ENCODE results near the gene TBXAS1. TPM values are rescaled to one million over a fixed set of nuclear protein-coding genes. Genes with fewer than 3 reads are reported as not detected.

Gene TBXAS1
- total and polyA plus RNA-seq, 2 experiments from 2014 or later = 1.3 TPM; not detected in 1

DNA sequence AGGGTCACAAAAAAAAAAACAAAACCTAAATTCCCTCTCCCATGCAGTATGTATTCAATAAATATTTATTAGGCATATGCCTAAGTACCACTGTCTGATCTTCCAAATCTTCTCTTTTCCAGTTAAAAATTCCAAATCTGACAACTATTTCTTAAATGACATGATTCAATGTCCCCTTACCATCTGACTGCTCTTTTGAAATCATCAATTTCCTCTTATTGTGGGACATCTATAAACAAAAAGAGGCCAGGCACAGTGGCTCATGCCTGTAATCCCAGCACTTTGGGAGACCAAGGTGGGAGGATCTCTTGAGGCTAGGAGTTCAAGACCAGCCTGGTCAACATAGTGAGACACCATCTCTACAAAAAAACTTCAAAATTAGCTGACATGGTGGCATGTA, 103.5 kb downstream of the TBXAS1 start:
- Mint-ChIP-seq H3K27me3 (ENCODE audit: insufficient read depth, low read depth, poor library complexity) (peaks cover 1% of the 10 kb centered on the region), H3K4me1 (peaks cover 12% of the 10 kb centered on the region; the same call in 2 of the 3 replicates)
- TF ChIP-seq ZNF331 (CRISPR knock-in tag; IDR thresholded peaks at IDR 0.05; ENCODE audit: low read depth) (no peak), POLR2AphosphoS5 (IDR thresholded peaks at IDR 0.05; ENCODE audit: low read depth) (no peak), EZH2 (IDR thresholded peaks at IDR 0.05; ENCODE audit: low read depth, unreplicated experiment) (no peak), EZH2phosphoT487 (IDR thresholded peaks at IDR 0.05; ENCODE audit: unreplicated experiment) (no peak), NANOG (IDR thresholded peaks at IDR 0.05; ENCODE audit: borderline replicate concordance) (no peak), CREB1 (CRISPR knock-in tag; IDR thresholded peaks at IDR 0.05; ENCODE audit: low read depth) (no peak), STAT1 (IDR thresholded peaks at IDR 0.05; ENCODE audit: unreplicated experiment) (no peak)
- TF ChIP-seq, protein P1, sequence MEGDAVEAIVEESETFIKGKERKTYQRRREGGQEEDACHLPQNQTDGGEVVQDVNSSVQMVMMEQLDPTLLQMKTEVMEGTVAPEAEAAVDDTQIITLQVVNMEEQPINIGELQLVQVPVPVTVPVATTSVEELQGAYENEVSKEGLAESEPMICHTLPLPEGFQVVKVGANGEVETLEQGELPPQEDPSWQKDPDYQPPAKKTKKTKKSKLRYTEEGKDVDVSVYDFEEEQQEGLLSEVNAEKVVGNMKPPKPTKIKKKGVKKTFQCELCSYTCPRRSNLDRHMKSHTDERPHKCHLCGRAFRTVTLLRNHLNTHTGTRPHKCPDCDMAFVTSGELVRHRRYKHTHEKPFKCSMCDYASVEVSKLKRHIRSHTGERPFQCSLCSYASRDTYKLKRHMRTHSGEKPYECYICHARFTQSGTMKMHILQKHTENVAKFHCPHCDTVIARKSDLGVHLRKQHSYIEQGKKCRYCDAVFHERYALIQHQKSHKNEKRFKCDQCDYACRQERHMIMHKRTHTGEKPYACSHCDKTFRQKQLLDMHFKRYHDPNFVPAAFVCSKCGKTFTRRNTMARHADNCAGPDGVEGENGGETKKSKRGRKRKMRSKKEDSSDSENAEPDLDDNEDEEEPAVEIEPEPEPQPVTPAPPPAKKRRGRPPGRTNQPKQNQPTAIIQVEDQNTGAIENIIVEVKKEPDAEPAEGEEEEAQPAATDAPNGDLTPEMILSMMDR (conservative IDR thresholded peaks at IDR 0.05; ENCODE audit: low read depth in 2 of 2) = no peak
- TF ChIP-seq, protein P2, sequence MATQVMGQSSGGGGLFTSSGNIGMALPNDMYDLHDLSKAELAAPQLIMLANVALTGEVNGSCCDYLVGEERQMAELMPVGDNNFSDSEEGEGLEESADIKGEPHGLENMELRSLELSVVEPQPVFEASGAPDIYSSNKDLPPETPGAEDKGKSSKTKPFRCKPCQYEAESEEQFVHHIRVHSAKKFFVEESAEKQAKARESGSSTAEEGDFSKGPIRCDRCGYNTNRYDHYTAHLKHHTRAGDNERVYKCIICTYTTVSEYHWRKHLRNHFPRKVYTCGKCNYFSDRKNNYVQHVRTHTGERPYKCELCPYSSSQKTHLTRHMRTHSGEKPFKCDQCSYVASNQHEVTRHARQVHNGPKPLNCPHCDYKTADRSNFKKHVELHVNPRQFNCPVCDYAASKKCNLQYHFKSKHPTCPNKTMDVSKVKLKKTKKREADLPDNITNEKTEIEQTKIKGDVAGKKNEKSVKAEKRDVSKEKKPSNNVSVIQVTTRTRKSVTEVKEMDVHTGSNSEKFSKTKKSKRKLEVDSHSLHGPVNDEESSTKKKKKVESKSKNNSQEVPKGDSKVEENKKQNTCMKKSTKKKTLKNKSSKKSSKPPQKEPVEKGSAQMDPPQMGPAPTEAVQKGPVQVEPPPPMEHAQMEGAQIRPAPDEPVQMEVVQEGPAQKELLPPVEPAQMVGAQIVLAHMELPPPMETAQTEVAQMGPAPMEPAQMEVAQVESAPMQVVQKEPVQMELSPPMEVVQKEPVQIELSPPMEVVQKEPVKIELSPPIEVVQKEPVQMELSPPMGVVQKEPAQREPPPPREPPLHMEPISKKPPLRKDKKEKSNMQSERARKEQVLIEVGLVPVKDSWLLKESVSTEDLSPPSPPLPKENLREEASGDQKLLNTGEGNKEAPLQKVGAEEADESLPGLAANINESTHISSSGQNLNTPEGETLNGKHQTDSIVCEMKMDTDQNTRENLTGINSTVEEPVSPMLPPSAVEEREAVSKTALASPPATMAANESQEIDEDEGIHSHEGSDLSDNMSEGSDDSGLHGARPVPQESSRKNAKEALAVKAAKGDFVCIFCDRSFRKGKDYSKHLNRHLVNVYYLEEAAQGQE (IDR thresholded peaks at IDR 0.05; ENCODE audit: unreplicated experiment) = no peak
- TF ChIP-seq, protein P3, sequence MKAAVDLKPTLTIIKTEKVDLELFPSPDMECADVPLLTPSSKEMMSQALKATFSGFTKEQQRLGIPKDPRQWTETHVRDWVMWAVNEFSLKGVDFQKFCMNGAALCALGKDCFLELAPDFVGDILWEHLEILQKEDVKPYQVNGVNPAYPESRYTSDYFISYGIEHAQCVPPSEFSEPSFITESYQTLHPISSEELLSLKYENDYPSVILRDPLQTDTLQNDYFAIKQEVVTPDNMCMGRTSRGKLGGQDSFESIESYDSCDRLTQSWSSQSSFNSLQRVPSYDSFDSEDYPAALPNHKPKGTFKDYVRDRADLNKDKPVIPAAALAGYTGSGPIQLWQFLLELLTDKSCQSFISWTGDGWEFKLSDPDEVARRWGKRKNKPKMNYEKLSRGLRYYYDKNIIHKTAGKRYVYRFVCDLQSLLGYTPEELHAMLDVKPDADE (IDR thresholded peaks at IDR 0.05) = no peak

More for the DNA sequence above, 103.5 kb downstream of the TBXAS1 start:
- Histone ChIP-seq H3K36me3 (ENCODE audit: insufficient read depth) (no peaks in the 10 kb centered on the region), H3K27ac (ENCODE audit: low read depth) (no peak overlapping the region), H4K20me1 (replicated peaks; ENCODE audit: insufficient read depth) (no peaks in the 10 kb centered on the region), H3K27me3 (ENCODE audit: insufficient read depth) (no peaks in the 10 kb centered on the region), H3K9me2 (ENCODE audit: insufficient read depth) (peaks cover 9% of the 10 kb centered on the region), H3K4me3 (no peak overlapping the region), H3K4me2 (no peak overlapping the region), H2AFZ (no peak overlapping the region), H3F3A (replicated peaks; ENCODE audit: low read depth) (no peaks in the 10 kb centered on the region), H3K4me1 (ENCODE audit: insufficient read depth) (no peaks in the 10 kb centered on the region; the same call in 1 of the 2 replicates), H3K79me2 (replicated peaks; ENCODE audit: insufficient read depth) (no peaks in the 10 kb centered on the region)
- ATAC-seq (no peak), DNase-seq (ENCODE audit: low spot score) (no peak)
- Mint-ChIP-seq H3K4me3 (no peak overlapping the region), H3K27ac (no peak overlapping the region), H3K9me3 (no peaks in the 10 kb centered on the region), H3K36me3 (ENCODE audit: low read depth) (no peaks in the 10 kb centered on the region)
